ENCODE measurements around the gene BLOC1S6. TPM values are rescaled to one million over a fixed set of nuclear protein-coding genes. Genes with fewer than 3 reads are reported as not detected.

Gene BLOC1S6
- total and polyA plus RNA-seq, 9 of the 15 experiments (the other 6 are each of a cell fraction or from before 2014, with no cell fraction given): 18.2 to 72.4 (median 38.4) TPM

- 22% methylated on average over 17 of the region's 17 CpGs for WGBS (ENCODE audit: insufficient coverage, low coverage, missing lambda C conversion rate)
- Histone ChIP-seq H3K36me3 (ENCODE audit: control insufficient read depth, insufficient read depth, low read length) (no peaks in the 10 kb centered on the region), H3K4me1 (replicated peaks in 1 of 2; ENCODE audit: control insufficient read depth in 2 of 2, insufficient read depth in 2 of 2, low read length in 2 of 2) (peaks cover 3 to 12% of the 10 kb centered on the region in 2 experiments; a peak in 4 of 5 replicates), H3K4me3 (peak overlapping the region; percentile 21; the same call in 1 of the 2 replicates), H3K9me1 (ENCODE audit: control insufficient read depth, insufficient read depth, low read length) (no peaks in the 10 kb centered on the region), H3K79me2 (ENCODE audit: control insufficient read depth, insufficient read depth, low read length) (no peaks in the 10 kb centered on the region), H3K4me2 (ENCODE audit: insufficient read depth, low read length) (peak overlapping the region; percentile 68), H2AFZ (ENCODE audit: low read depth, low read length) (peak overlapping the region; percentile 93), H4K20me1 (replicated peaks; ENCODE audit: control insufficient read depth, insufficient read depth, low read length) (no peaks in the 10 kb centered on the region), H3K9ac (ENCODE audit: insufficient read depth in 1 of 2, low read depth in 2 of 2, low read length in 2 of 2) (peak overlapping the region in 1 of 2 experiments; percentile 65; a peak in 2 of 4 replicates), H3K27ac (ENCODE audit: extremely low read depth, low read depth, low read length) (peak overlapping the region; percentile 72), H3K27me3 (ENCODE audit: control insufficient read depth in 2 of 2, insufficient read depth in 2 of 2, low read length in 2 of 2) (no peaks in the 10 kb centered on the region), H3K9me3 (replicated peaks; ENCODE audit: control insufficient read depth, insufficient read depth, low read depth, low read length) (no peaks in the 10 kb centered on the region; the same call in 1 of the 2 replicates)
- in situ Hi-C loops (cut with MboI): no loop called here
- DNase-seq (ENCODE audit: extremely low read depth in 1 of 4, low spot score in 3 of 4) (peak; percentile 28 to 88 (median 40)), ATAC-seq (peak; percentile 92), FAIRE-seq (peak; percentile 91)
- POLR2A ChIA-PET: interaction anchor here (0.6 to 2.3 kb wide), 4 partner anchors 10 to 72 kb away, joined by 3 to 7 read pairs (median 4); partner anchors contain the start of gene BLOC1S6
- CTCF ChIA-PET (ENCODE audit: low intra/inter-chr PET ratio): no interaction called here
- intact Hi-C loops (cut with micrococcal nuclease): no loop called here
- TSS peak; percentile 96 for BruUV-seq (replicated peaks)
- TF ChIP-seq ZNF444 (CRISPR knock-in tag; IDR thresholded peaks at IDR 0.05) (no peak), SMAD3 (CRISPR knock-in tag; conservative IDR thresholded peaks at IDR 0.05) (no peak), THRA (IDR thresholded peaks at IDR 0.05) (no peak), MYC (IDR thresholded peaks at IDR 0.05; ENCODE audit: low read depth, low read length) (peak; percentile 97), MYC (CRISPR knock-in tag; IDR thresholded peaks at IDR 0.05; ENCODE audit: borderline replicate concordance, low read depth) (0 out of 2 replicates have a peak, but pooled peaks have one; percentile 71), PRPF4 (IDR thresholded peaks at IDR 0.05; ENCODE audit: insufficient read depth, low read depth, low read length, poor library complexity, severe bottlenecking) (no peak), MGA (IDR thresholded peaks at IDR 0.05) (peak; percentile 63), ZNF830 (CRISPR knock-in tag; IDR thresholded peaks at IDR 0.05) (no peak)
Measured at GRCh38 chr15:45548753-45549520, 38.2 kb upstream of the BLOC1S6 start.

Data from K562 (cell line).